ENCODE results near the gene TSPAN9. TPM values are rescaled to one million over a fixed set of nuclear protein-coding genes. Genes with fewer than 3 reads are reported as not detected.

TSPAN9 gene
- polyA plus RNA-seq, 1 of the 3 experiments (the other 2 are of a cell fraction) = 34.9 TPM

DNA sequence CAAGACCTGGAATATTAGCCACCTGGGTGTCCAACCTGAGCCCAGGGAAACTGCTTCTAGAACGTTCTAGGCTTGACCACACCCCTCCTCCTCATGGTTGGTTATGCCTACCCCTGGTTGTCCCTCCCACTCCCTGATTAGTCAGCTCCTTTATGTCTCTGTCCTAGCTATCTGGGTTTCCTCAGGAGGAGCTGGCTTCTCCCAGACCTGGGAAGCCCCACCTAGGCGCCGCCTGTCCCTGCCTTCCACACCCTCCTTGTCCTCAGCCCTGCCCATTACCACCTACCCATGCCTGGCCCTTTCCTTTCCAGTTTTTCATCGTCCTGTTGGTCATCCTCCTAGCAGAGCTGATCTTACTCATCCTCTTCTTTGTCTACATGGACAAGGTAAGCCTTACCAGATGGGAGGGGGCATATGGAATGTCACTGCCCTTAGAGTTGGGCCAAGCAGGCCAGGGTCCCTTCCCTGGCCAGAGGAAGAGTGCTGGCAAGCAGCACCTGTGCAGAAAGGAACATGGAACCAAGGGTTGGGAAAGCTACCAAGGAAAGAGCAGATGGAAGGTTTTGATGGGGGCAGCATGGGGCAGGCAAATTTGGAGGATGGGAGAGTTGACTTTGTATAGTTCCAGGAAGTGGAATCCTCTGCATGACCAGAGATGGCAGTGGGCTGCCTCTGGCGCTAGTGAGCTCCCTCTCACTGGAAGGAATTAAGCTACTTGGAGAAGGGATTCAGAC lies 201.7 kb downstream of the TSPAN9 start (continued):
- TF ChIP-seq GABPA (IDR thresholded peaks at IDR 0.05; ENCODE audit: low read depth) (no peak), FOXM1 (IDR thresholded peaks at IDR 0.05; ENCODE audit: low read depth) (no peak), FOXJ3 (CRISPR knock-in tag; IDR thresholded peaks at IDR 0.05) (no peak), TAF1 (IDR thresholded peaks at IDR 0.05; ENCODE audit: borderline replicate concordance, low read depth, low read length) (no peak), RFX5 (IDR thresholded peaks at IDR 0.05; ENCODE audit: low read length) (no peak), SMC3 (IDR thresholded peaks at IDR 0.05; ENCODE audit: low read depth, low read length) (no peak), POLR2AphosphoS5 (IDR thresholded peaks at IDR 0.05; ENCODE audit: low read depth, low read length) (no peak)
- TF ChIP-seq, protein P1, sequence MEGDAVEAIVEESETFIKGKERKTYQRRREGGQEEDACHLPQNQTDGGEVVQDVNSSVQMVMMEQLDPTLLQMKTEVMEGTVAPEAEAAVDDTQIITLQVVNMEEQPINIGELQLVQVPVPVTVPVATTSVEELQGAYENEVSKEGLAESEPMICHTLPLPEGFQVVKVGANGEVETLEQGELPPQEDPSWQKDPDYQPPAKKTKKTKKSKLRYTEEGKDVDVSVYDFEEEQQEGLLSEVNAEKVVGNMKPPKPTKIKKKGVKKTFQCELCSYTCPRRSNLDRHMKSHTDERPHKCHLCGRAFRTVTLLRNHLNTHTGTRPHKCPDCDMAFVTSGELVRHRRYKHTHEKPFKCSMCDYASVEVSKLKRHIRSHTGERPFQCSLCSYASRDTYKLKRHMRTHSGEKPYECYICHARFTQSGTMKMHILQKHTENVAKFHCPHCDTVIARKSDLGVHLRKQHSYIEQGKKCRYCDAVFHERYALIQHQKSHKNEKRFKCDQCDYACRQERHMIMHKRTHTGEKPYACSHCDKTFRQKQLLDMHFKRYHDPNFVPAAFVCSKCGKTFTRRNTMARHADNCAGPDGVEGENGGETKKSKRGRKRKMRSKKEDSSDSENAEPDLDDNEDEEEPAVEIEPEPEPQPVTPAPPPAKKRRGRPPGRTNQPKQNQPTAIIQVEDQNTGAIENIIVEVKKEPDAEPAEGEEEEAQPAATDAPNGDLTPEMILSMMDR (IDR thresholded peaks at IDR 0.05) = no peak

DNA sequence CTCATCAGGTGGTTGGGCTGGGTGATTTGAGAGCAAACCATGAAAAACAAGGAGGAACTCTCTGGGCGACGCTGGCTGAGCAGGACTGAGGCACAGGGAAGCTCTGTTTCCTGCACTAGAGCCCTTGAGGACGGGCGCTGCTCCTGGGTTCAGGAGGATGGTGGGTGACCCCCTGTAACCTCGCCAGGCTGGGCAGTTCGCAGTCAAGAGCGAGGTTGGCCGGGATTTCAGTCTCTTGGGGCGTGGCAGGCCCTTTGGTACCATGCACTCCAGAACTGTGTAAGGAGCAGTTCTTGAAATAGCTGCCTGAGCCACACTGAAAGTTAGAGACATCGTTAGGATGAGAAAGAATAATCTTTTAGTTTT lies 202.2 kb downstream of the TSPAN9 start:
- DNase-seq = no peak
- H4K20me1 ChIP-seq (ENCODE audit: insufficient read depth) = no peaks in the 10 kb centered on the region
- H3F3A ChIP-seq (replicated peaks; ENCODE audit: insufficient read depth) = no peaks in the 10 kb centered on the region
- TF ChIP-seq FOSL2 (IDR thresholded peaks at IDR 0.05; ENCODE audit: borderline replicate concordance, low read depth) (no peak), EP300 (IDR thresholded peaks at IDR 0.05; ENCODE audit: borderline replicate concordance in 1 of 2, low read depth in 1 of 2, low read length in 1 of 2) (no peak), CHD2 (IDR thresholded peaks at IDR 0.05; ENCODE audit: low read length, partially characterized antibody) (no peak), POLR2AphosphoS5 (IDR thresholded peaks at IDR 0.05; ENCODE audit: low read depth, low read length) (no peak), NRF1 (IDR thresholded peaks at IDR 0.05; ENCODE audit: low read depth, low read length) (no peak), SMC3 (IDR thresholded peaks at IDR 0.05; ENCODE audit: low read depth, low read length) (no peak), RCOR1 (IDR thresholded peaks at IDR 0.05; ENCODE audit: low read length) (no peak), RFX5 (IDR thresholded peaks at IDR 0.05; ENCODE audit: low read length) (no peak), TAF1 (IDR thresholded peaks at IDR 0.05; ENCODE audit: borderline replicate concordance, low read depth, low read length) (no peak), JUND (IDR thresholded peaks at IDR 0.05) (no peak), RAD21 (IDR thresholded peaks at IDR 0.05; ENCODE audit: low read length) (no peak), YY1 (IDR thresholded peaks at IDR 0.05; ENCODE audit: low read depth) (no peak)
- TF ChIP-seq, protein P2, sequence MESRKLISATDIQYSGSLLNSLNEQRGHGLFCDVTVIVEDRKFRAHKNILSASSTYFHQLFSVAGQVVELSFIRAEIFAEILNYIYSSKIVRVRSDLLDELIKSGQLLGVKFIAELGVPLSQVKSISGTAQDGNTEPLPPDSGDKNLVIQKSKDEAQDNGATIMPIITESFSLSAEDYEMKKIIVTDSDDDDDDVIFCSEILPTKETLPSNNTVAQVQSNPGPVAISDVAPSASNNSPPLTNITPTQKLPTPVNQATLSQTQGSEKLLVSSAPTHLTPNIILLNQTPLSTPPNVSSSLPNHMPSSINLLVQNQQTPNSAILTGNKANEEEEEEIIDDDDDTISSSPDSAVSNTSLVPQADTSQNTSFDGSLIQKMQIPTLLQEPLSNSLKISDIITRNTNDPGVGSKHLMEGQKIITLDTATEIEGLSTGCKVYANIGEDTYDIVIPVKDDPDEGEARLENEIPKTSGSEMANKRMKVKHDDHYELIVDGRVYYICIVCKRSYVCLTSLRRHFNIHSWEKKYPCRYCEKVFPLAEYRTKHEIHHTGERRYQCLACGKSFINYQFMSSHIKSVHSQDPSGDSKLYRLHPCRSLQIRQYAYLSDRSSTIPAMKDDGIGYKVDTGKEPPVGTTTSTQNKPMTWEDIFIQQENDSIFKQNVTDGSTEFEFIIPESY (IDR thresholded peaks at IDR 0.05; ENCODE audit: borderline replicate concordance, low read depth) = no peak
- TF ChIP-seq, protein P3, sequence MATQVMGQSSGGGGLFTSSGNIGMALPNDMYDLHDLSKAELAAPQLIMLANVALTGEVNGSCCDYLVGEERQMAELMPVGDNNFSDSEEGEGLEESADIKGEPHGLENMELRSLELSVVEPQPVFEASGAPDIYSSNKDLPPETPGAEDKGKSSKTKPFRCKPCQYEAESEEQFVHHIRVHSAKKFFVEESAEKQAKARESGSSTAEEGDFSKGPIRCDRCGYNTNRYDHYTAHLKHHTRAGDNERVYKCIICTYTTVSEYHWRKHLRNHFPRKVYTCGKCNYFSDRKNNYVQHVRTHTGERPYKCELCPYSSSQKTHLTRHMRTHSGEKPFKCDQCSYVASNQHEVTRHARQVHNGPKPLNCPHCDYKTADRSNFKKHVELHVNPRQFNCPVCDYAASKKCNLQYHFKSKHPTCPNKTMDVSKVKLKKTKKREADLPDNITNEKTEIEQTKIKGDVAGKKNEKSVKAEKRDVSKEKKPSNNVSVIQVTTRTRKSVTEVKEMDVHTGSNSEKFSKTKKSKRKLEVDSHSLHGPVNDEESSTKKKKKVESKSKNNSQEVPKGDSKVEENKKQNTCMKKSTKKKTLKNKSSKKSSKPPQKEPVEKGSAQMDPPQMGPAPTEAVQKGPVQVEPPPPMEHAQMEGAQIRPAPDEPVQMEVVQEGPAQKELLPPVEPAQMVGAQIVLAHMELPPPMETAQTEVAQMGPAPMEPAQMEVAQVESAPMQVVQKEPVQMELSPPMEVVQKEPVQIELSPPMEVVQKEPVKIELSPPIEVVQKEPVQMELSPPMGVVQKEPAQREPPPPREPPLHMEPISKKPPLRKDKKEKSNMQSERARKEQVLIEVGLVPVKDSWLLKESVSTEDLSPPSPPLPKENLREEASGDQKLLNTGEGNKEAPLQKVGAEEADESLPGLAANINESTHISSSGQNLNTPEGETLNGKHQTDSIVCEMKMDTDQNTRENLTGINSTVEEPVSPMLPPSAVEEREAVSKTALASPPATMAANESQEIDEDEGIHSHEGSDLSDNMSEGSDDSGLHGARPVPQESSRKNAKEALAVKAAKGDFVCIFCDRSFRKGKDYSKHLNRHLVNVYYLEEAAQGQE (IDR thresholded peaks at IDR 0.05; ENCODE audit: low read depth, low read length) = no peak
- TF ChIP-seq, protein P4, sequence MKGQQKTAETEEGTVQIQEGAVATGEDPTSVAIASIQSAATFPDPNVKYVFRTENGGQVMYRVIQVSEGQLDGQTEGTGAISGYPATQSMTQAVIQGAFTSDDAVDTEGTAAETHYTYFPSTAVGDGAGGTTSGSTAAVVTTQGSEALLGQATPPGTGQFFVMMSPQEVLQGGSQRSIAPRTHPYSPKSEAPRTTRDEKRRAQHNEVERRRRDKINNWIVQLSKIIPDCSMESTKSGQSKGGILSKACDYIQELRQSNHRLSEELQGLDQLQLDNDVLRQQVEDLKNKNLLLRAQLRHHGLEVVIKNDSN (IDR thresholded peaks at IDR 0.05; ENCODE audit: borderline replicate concordance, low read depth) = no peak
- TF ChIP-seq, protein P1 (IDR thresholded peaks at IDR 0.05) = no peak

More for the DNA sequence above, 202.2 kb downstream of the TSPAN9 start:
- Histone ChIP-seq H3K4me2 (no peak overlapping the region), H3K79me2 (ENCODE audit: insufficient read depth) (no peaks in the 10 kb centered on the region), H3K9me3 (no peaks in the 10 kb centered on the region), H3K9ac (no peak overlapping the region), H3K36me3 (replicated peaks in 1 of 2; ENCODE audit: control insufficient read depth in 1 of 2, insufficient read depth in 2 of 2, low read length in 1 of 2) (peaks cover 0 to 2% of the 10 kb centered on the region in 2 experiments), H3K27me3 (ENCODE audit: insufficient read depth) (no peaks in the 10 kb centered on the region), H3K9me2 (no peaks in the 10 kb centered on the region), H3K4me3 (ENCODE audit: low read depth in 2 of 2, low read length in 1 of 2) (no peak overlapping the region), H3K4me1 (ENCODE audit: control insufficient read depth in 1 of 2, insufficient read depth in 2 of 2, low read depth in 1 of 2, low read length in 1 of 2) (peaks cover 0 to 22% of the 10 kb centered on the region in 2 experiments; a peak in 1 of 4 replicates), H3K27ac (ENCODE audit: low read depth in 2 of 2, low read length in 1 of 2) (no peak overlapping the region), H2AFZ (ENCODE audit: low read depth) (no peak overlapping the region)
- CTCF ChIA-PET = interaction anchor here (1.1 to 13.4 kb wide), 7 partner anchors 13 to 524 kb away, joined by 3 to 368 read pairs (median 6); no protein-coding TSS in a partner anchor
- WGBS (ENCODE audit: low lambda C conversion rate) = 93% methylated on average over 10 of the region's 10 CpGs
- POLR2A ChIA-PET = no interaction called here

Data from SK-N-SH (cell line).